ENCODE data around the gene KANK2. TPM values are rescaled to one million over a fixed set of nuclear protein-coding genes. Genes with fewer than 3 reads are reported as not detected.

The KANK2 gene
- total and polyA plus RNA-seq, 2 donors (not counting 1 experiment from before 2014, with no cell fraction given): 192 to 511 TPM

GRCh38 chr19:11155373-11156120 is 41.8 kb downstream of the KANK2 start, which contains the start of gene SPC24:
Gene SPC24 (minus strand): TSS chr19:11155782. CDS start chr19:11155776, 6 bp downstream.
- H3K9ac ChIP-seq (ENCODE audit: insufficient read depth, low read length): peak within 1 kb of the TSS; percentile 72
- peak; percentile 98 to 99 for DNase-seq (ENCODE audit: low read depth in 2 of 2)
- no peaks in the 10 kb centered on the region for H3K36me3 ChIP-seq (ENCODE audit: control insufficient read depth, insufficient read depth, low read length)
- peak within 1 kb of the TSS; percentile 85 for H3K4me2 ChIP-seq (ENCODE audit: extremely low read depth, insufficient read depth, low read length)
- no peaks in the 10 kb centered on the region for H3K27me3 ChIP-seq (ENCODE audit: control insufficient read depth, insufficient read depth, low read length)
- peaks cover 38% of the 10 kb centered on the region for H3K79me2 ChIP-seq (ENCODE audit: control insufficient read depth, insufficient read depth, low read length)
- H3K4me1 ChIP-seq (ENCODE audit: control insufficient read depth, extremely low read depth, insufficient read depth, low read length): peaks cover 20% of the 10 kb centered on the region
- peak within 1 kb of the TSS; percentile 77 for H2AFZ ChIP-seq (ENCODE audit: low read length)
- TF ChIP-seq CTCF (conservative IDR thresholded peaks at IDR 0.05 in 1 of 2, IDR thresholded peaks at IDR 0.05 in 1 of 2; ENCODE audit: low read depth in 1 of 2, low read length in 2 of 2) (no peak), EZH2 (IDR thresholded peaks at IDR 0.05; ENCODE audit: low read length, missing control alignments) (no peak)
- H4K20me1 ChIP-seq (ENCODE audit: control insufficient read depth, extremely low read depth, insufficient read depth, low read length): no peaks in the 10 kb centered on the region
- H3K27ac ChIP-seq (ENCODE audit: insufficient read depth, low read length): peak within 1 kb of the TSS; percentile 70
- peak within 1 kb of the TSS; percentile 69 to 93 (median 82) for H3K4me3 ChIP-seq (replicated peaks in 1 of 4; ENCODE audit: control extremely low read depth in 1 of 4, insufficient read depth in 1 of 4, low read depth in 3 of 4, low read length in 4 of 4)
- H3K9me3 ChIP-seq (ENCODE audit: control insufficient read depth, insufficient read depth, low read depth, low read length): no peaks in the 10 kb centered on the region

- Histone ChIP-seq H3K79me2 (ENCODE audit: control insufficient read depth, insufficient read depth, low read length) (peaks cover 42% of the 10 kb centered on the region), H3K9me3 (ENCODE audit: control insufficient read depth, insufficient read depth, low read depth, low read length) (no peaks in the 10 kb centered on the region), H3K4me3 (replicated peaks in 1 of 4; ENCODE audit: control extremely low read depth in 1 of 4, insufficient read depth in 1 of 4, low read depth in 3 of 4, low read length in 4 of 4) (peak overlapping the region; percentile 69 to 93 (median 82)), H2AFZ (ENCODE audit: low read length) (peak overlapping the region; percentile 26), H3K9ac (ENCODE audit: insufficient read depth, low read length) (no peak overlapping the region), H3K36me3 (ENCODE audit: control insufficient read depth, insufficient read depth, low read length) (no peaks in the 10 kb centered on the region), H4K20me1 (ENCODE audit: control insufficient read depth, extremely low read depth, insufficient read depth, low read length) (no peaks in the 10 kb centered on the region), H3K4me1 (ENCODE audit: control insufficient read depth, extremely low read depth, insufficient read depth, low read length) (peaks cover 17% of the 10 kb centered on the region), H3K27me3 (ENCODE audit: control insufficient read depth, insufficient read depth, low read length) (no peaks in the 10 kb centered on the region), H3K27ac (ENCODE audit: insufficient read depth, low read length) (no peak overlapping the region), H3K4me2 (ENCODE audit: extremely low read depth, insufficient read depth, low read length) (peak overlapping the region; percentile 85)
- TF ChIP-seq EZH2 (IDR thresholded peaks at IDR 0.05; ENCODE audit: low read length, missing control alignments) (no peak), CTCF (conservative IDR thresholded peaks at IDR 0.05 in 1 of 2, IDR thresholded peaks at IDR 0.05 in 1 of 2; ENCODE audit: low read depth in 1 of 2, low read length in 2 of 2) (no peak)
- DNase-seq (ENCODE audit: low read depth in 2 of 2): no peak
These were observed 42.7 kb downstream of the KANK2 start for GRCh38 chr19:11154683-11155047.

GRCh38 chr19:11152318-11153062 is 44.9 kb downstream of the KANK2 start:
- Histone ChIP-seq H4K20me1 (ENCODE audit: control insufficient read depth, extremely low read depth, insufficient read depth, low read length) (no peaks in the 10 kb centered on the region), H3K27me3 (ENCODE audit: control insufficient read depth, insufficient read depth, low read length) (no peaks in the 10 kb centered on the region), H3K4me3 (replicated peaks in 1 of 4; ENCODE audit: control extremely low read depth in 1 of 4, insufficient read depth in 1 of 4, low read depth in 3 of 4, low read length in 4 of 4) (no peak overlapping the region), H3K36me3 (ENCODE audit: control insufficient read depth, insufficient read depth, low read length) (peaks cover 4% of the 10 kb centered on the region), H3K9ac (ENCODE audit: insufficient read depth, low read length) (no peak overlapping the region), H3K9me3 (ENCODE audit: control insufficient read depth, insufficient read depth, low read depth, low read length) (no peaks in the 10 kb centered on the region), H3K4me2 (ENCODE audit: extremely low read depth, insufficient read depth, low read length) (peak overlapping the region; percentile 51), H2AFZ (ENCODE audit: low read length) (no peak overlapping the region), H3K79me2 (ENCODE audit: control insufficient read depth, insufficient read depth, low read length) (peaks cover 52% of the 10 kb centered on the region), H3K4me1 (ENCODE audit: control insufficient read depth, extremely low read depth, insufficient read depth, low read length) (peaks cover 17% of the 10 kb centered on the region), H3K27ac (ENCODE audit: insufficient read depth, low read length) (peak overlapping the region; percentile 61)
- TF ChIP-seq EZH2 (IDR thresholded peaks at IDR 0.05; ENCODE audit: low read length, missing control alignments) (no peak), CTCF (conservative IDR thresholded peaks at IDR 0.05 in 1 of 2, IDR thresholded peaks at IDR 0.05 in 1 of 2; ENCODE audit: low read depth in 1 of 2, low read length in 2 of 2) (no peak)
- DNase-seq (ENCODE audit: low read depth in 2 of 2): peak; percentile 73 to 92
